Astrocyte of the spinal cord (primary cell): ENCODE data around the gene TMCC2.

Source experiments
- DNase-seq: peaks from one replicate; pipeline ENCODE4 v3.0.0; 2011; ENCODE audit warnings: low read depth, low spot score
- H3K4me3 ChIP-seq: 2 replicates; pipeline ENCODE4 v1.5.1; 2011; ENCODE audit warnings: low read depth, mild to moderate bottlenecking, low read length, moderate library complexity
- in situ Hi-C: cut with HindIII; loops from 2 replicates; pipeline ENCODE4 v1.10.0; 2017; ENCODE audit warnings: low sequenced_read_pairs
- TF ChIP-seq, protein P1 (sequence below): IDR thresholded peaks from 2 replicates; pipeline ENCODE4 v1.5.1; 2012; ENCODE audit warnings: low read depth, mild to moderate bottlenecking, low read length, inconsistent platforms

TMCC2 gene

DNA sequence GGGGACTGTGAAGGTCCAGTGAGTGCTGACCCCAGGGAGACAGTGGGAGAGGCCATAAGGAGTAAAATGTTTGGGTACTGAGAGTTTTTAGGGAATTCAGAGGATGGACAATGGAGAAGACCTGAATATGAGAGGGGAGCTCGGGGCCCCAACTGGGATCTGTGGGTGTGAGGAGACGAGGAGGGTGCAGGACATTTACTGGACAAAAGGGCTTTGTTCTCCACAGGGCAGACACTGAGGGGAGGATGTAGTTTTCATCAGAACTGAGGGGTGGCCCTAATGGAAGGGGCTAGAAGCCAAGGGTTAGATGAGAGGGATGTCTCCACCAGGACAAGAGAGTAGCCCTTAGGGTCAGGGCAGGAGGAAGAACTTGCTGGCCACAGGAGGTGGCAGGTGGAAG is 30.0 kb downstream of the TMCC2 start:
- TF ChIP-seq, protein P1, sequence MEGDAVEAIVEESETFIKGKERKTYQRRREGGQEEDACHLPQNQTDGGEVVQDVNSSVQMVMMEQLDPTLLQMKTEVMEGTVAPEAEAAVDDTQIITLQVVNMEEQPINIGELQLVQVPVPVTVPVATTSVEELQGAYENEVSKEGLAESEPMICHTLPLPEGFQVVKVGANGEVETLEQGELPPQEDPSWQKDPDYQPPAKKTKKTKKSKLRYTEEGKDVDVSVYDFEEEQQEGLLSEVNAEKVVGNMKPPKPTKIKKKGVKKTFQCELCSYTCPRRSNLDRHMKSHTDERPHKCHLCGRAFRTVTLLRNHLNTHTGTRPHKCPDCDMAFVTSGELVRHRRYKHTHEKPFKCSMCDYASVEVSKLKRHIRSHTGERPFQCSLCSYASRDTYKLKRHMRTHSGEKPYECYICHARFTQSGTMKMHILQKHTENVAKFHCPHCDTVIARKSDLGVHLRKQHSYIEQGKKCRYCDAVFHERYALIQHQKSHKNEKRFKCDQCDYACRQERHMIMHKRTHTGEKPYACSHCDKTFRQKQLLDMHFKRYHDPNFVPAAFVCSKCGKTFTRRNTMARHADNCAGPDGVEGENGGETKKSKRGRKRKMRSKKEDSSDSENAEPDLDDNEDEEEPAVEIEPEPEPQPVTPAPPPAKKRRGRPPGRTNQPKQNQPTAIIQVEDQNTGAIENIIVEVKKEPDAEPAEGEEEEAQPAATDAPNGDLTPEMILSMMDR, result no peak
- no peak for DNase-seq
- in situ Hi-C loops, result no loop called here

GRCh38 chr1:205258261-205258691 is 30.5 kb downstream of the TMCC2 start:
- no peak for DNase-seq

More for the DNA sequence above, 30.0 kb downstream of the TMCC2 start:
- no peak overlapping the region for H3K4me3 ChIP-seq

GRCh38 chr1:205258719-205259118 is 31.0 kb downstream of the TMCC2 start:
- in situ Hi-C loops, result no loop called here
- DNase-seq, result peak; percentile 52

More at GRCh38 chr1:205258261-205258691, 30.5 kb downstream of the TMCC2 start:
- no peak overlapping the region for H3K4me3 ChIP-seq
- TF ChIP-seq, protein P1, result no peak
- in situ Hi-C loops, result no loop called here

DNA sequence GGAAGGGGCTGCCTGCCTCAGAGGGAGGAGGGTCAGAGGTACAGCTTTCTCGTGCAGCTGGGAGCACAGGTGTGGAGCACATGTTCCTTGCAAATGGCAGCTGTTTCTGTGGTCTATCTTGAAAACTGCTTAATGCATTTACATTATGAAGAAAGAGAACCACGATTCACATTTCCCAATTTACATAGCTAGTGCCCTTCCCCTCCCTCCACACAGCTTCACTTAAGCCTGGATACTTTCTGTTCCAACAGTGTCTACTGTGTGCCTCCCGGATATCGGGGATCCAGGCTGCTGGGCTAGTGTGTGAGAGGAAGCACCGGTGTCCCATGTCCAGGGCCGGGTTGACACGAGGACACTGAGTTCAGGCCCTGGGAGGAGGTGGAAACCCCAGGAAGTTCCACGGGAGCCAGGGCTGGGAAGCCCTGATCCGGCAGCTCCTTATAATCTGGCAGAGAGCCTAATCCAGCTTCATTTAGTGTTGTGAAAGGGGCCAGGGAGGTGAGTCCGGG is 31.6 kb downstream of the TMCC2 start:
- in situ Hi-C loops, result no loop called here
- no peak for DNase-seq
- H3K4me3 ChIP-seq, result no peak overlapping the region
- TF ChIP-seq, protein P1, result no peak

More at GRCh38 chr1:205258719-205259118, 31.0 kb downstream of the TMCC2 start:
- TF ChIP-seq, protein P1, result no peak
- no peak overlapping the region for H3K4me3 ChIP-seq

DNA sequence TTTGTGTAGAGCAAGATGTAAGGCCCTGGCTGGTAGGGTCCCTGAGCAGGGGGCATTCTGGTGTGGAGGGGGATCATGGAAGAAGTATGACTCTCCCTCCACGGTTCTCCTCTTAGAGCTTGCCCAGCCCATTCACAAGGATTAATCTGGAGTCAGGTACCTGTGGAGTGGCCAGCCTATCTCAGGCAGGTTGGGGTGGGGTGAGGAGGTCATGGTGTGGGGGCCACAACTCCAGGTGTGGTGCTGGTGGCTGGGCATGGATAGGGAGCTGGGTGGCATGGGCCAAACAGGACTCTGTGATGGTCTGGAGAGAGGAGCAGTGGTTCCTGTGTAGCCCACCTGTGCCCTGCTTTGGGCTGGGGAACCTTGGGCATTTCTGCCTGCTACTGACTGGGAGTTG is 32.3 kb downstream of the TMCC2 start:
- TF ChIP-seq, protein P1, result no peak
- DNase-seq, result no peak
- H3K4me3 ChIP-seq, result no peak overlapping the region
- in situ Hi-C loops, result no loop called here

- TF ChIP-seq, protein P1, result no peak
- in situ Hi-C loops, result no loop called here
- no peak overlapping the region for H3K4me3 ChIP-seq
- no peak for DNase-seq
Observed at GRCh38 chr1:205260948-205261732, 33.4 kb downstream of the TMCC2 start.
